HEK293 (cell line): ENCODE measurements around the gene VSTM4.

Experiments
- CTCF ChIA-PET: fragments of 350-600 bp; formaldehyde crosslinking; extraction: SDS; loops from one replicate; lab custom pipeline; 2021; ENCODE audit warnings: antibody characterized with exemption; lab: Yijun Ruan, JAX
- POLR2A ChIA-PET: fragments of 300-600 bp; formaldehyde crosslinking; extraction: SDS; loops from one replicate; lab custom pipeline; 2020; ENCODE audit warnings: antibody characterized with exemption, inconsistent platforms; lab: Yijun Ruan, JAX
- H3K27ac ChIP-seq: fragments of 200-500 bp; sonication (Bioruptor generic); 2 replicates; pipeline ENCODE4 v1.5.1; 2014; ENCODE audit warnings: low read depth, low read length, control low read depth, inconsistent platforms; ENCODE audit errors: extremely low read depth
- H3K36me3 ChIP-seq, 2 experiments: fragments of 200-500 bp in 1 of 2; sonication (Bioruptor generic) in 1 of 2; 1 replicate in 1 of 2; 2 replicates in 1 of 2; pipeline ENCODE4 v1.5.1; 2014 to 2017; ENCODE audit warnings: inconsistent platforms in 2 of 2, low read length in 2 of 2; ENCODE audit not compliant: control insufficient read depth in 2 of 2, insufficient read depth in 1 of 2
- H3K4me1 ChIP-seq: fragments of 200-500 bp; sonication (Bioruptor generic); 2 replicates; pipeline ENCODE4 v1.5.1; 2014; ENCODE audit warnings: mild to moderate bottlenecking, low read length, inconsistent platforms; ENCODE audit not compliant: control insufficient read depth, insufficient read depth
- H3K4me3 ChIP-seq: 2 replicates; pipeline ENCODE4 v1.5.1; 2011; ENCODE audit warnings: low read depth, mild to moderate bottlenecking, control low read depth, low read length, moderate library complexity
- H3K9me3 ChIP-seq: fragments of 200-500 bp; sonication (Bioruptor generic); 2 replicates; pipeline ENCODE4 v1.5.1; 2014; ENCODE audit warnings: low read depth, low read length, inconsistent platforms; ENCODE audit not compliant: control insufficient read depth, insufficient read depth
- GFI1B ChIP-seq: fragments of 450-650 bp; formaldehyde crosslinking; IDR thresholded peaks from 2 replicates; pipeline ENCODE4 v1.5.1; 2016; ENCODE audit warnings: missing biosample characterization, missing genetic modification characterization
- GLIS1 ChIP-seq: fragments of 450-650 bp; formaldehyde crosslinking; IDR thresholded peaks from 2 replicates; pipeline ENCODE4 v1.5.1; 2016; ENCODE audit warnings: missing biosample characterization, missing genetic modification characterization
- KLF9 ChIP-seq: fragments of 450-650 bp; formaldehyde crosslinking; IDR thresholded peaks from 2 replicates; pipeline ENCODE4 v1.5.1; 2016; ENCODE audit warnings: missing biosample characterization, missing genetic modification characterization, low read depth
- PRDM1 ChIP-seq: fragments of 450-650 bp; formaldehyde crosslinking; IDR thresholded peaks from 2 replicates; pipeline ENCODE4; 2016; ENCODE audit warnings: missing biosample characterization, missing genetic modification characterization
- TCF7L2 ChIP-seq: IDR thresholded peaks from 2 replicates; pipeline ENCODE4 v1.6.1; 2011; ENCODE audit warnings: low read depth, mild to moderate bottlenecking, inconsistent platforms, low read length, moderate library complexity, borderline replicate concordance
- ZNF132 ChIP-seq: fragments of 450-650 bp; formaldehyde crosslinking; IDR thresholded peaks from 2 replicates; pipeline ENCODE4 v1.5.1; 2017; ENCODE audit warnings: missing biosample characterization, missing genetic modification characterization, borderline replicate concordance
- ZNF248 ChIP-seq: fragments of 450-650 bp; formaldehyde crosslinking; IDR thresholded peaks from 2 replicates; pipeline ENCODE4 v1.5.1; 2017; ENCODE audit warnings: missing biosample characterization, missing genetic modification characterization
- ZNF292 ChIP-seq: fragments of 450-650 bp; formaldehyde crosslinking; IDR thresholded peaks from 2 replicates; pipeline ENCODE4 v1.5.1; 2016; ENCODE audit warnings: low read depth, missing biosample characterization, missing genetic modification characterization, borderline replicate concordance
- ZNF423 ChIP-seq: fragments of 450-650 bp; formaldehyde crosslinking; IDR thresholded peaks from 2 replicates; pipeline ENCODE4 v1.5.1; 2016; ENCODE audit warnings: missing biosample characterization, missing genetic modification characterization
- ZNF610 ChIP-seq: fragments of 450-650 bp; formaldehyde crosslinking; IDR thresholded peaks from 2 replicates; pipeline ENCODE4 v1.5.1; 2016; ENCODE audit warnings: missing biosample characterization, missing genetic modification characterization, borderline replicate concordance
- ZNF76 ChIP-seq: fragments of 450-650 bp; formaldehyde crosslinking; IDR thresholded peaks from 2 replicates; pipeline ENCODE4; 2016; ENCODE audit warnings: low read depth, missing biosample characterization, missing genetic modification characterization, borderline replicate concordance
- TF ChIP-seq, protein P1 (sequence below): fragments of 450-650 bp; formaldehyde crosslinking; IDR thresholded peaks from 2 replicates; pipeline ENCODE4 v1.5.1; 2016; ENCODE audit warnings: missing biosample characterization, missing genetic modification characterization, low read depth
- TF ChIP-seq, protein P2 (sequence below): fragments of 450-650 bp; formaldehyde crosslinking; IDR thresholded peaks from 2 replicates; pipeline ENCODE4 v1.5.1; 2016; ENCODE audit warnings: missing biosample characterization, missing genetic modification characterization
- TF ChIP-seq, protein P3 (sequence below): fragments of 450-650 bp; formaldehyde crosslinking; IDR thresholded peaks from 2 replicates; pipeline ENCODE4 v1.5.1; 2016; ENCODE audit warnings: missing biosample characterization, missing genetic modification characterization

Gene VSTM4

GRCh38 chr10:49114718-49115014 lies 656 bp downstream of the VSTM4 start:
- CTCF ChIA-PET = no interaction called here
- TF ChIP-seq ZNF610 (tag by site-specific recombination) (no peak), PRDM1 (peak; percentile 64; the same call in 1 of the 2 replicates)
- TF ChIP-seq, protein P1, sequence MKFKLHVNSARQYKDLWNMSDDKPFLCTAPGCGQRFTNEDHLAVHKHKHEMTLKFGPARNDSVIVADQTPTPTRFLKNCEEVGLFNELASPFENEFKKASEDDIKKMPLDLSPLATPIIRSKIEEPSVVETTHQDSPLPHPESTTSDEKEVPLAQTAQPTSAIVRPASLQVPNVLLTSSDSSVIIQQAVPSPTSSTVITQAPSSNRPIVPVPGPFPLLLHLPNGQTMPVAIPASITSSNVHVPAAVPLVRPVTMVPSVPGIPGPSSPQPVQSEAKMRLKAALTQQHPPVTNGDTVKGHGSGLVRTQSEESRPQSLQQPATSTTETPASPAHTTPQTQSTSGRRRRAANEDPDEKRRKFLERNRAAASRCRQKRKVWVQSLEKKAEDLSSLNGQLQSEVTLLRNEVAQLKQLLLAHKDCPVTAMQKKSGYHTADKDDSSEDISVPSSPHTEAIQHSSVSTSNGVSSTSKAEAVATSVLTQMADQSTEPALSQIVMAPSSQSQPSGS (tag by site-specific recombination) = no peak
- Histone ChIP-seq H3K27ac (no peak overlapping the region), H3K4me3 (peak overlapping the region; percentile 47), H3K4me1 (no peaks in the 10 kb centered on the region; the same call in 1 of the 2 replicates), H3K9me3 (no peaks in the 10 kb centered on the region), H3K36me3 (no peaks in the 10 kb centered on the region)
- POLR2A ChIA-PET = no interaction called here

- H3K4me3 ChIP-seq = no peak overlapping the region
- H3K27ac ChIP-seq = no peak overlapping the region
- no peak for TF ChIP-seq GFI1B (tag by site-specific recombination)
- TF ChIP-seq ZNF132 (tag by site-specific recombination) = no peak
- TF ChIP-seq, protein P2, sequence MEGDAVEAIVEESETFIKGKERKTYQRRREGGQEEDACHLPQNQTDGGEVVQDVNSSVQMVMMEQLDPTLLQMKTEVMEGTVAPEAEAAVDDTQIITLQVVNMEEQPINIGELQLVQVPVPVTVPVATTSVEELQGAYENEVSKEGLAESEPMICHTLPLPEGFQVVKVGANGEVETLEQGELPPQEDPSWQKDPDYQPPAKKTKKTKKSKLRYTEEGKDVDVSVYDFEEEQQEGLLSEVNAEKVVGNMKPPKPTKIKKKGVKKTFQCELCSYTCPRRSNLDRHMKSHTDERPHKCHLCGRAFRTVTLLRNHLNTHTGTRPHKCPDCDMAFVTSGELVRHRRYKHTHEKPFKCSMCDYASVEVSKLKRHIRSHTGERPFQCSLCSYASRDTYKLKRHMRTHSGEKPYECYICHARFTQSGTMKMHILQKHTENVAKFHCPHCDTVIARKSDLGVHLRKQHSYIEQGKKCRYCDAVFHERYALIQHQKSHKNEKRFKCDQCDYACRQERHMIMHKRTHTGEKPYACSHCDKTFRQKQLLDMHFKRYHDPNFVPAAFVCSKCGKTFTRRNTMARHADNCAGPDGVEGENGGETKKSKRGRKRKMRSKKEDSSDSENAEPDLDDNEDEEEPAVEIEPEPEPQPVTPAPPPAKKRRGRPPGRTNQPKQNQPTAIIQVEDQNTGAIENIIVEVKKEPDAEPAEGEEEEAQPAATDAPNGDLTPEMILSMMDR (tag by site-specific recombination) = no peak
- no peak for TF ChIP-seq ZNF423 (tag by site-specific recombination)
- H3K4me1 ChIP-seq = no peaks in the 10 kb centered on the region; the same call in 1 of the 2 replicates
- POLR2A ChIA-PET = no interaction called here
- CTCF ChIA-PET = interaction anchor here (0.5 to 1.2 kb wide), 2 partner anchors 14 to 42 kb away, joined by 3 read pairs; no protein-coding TSS in a partner anchor
- no peaks in the 10 kb centered on the region for H3K9me3 ChIP-seq
- H3K36me3 ChIP-seq = no peaks in the 10 kb centered on the region
Observed at GRCh38 chr10:49113741-49114141, 1.6 kb downstream of the VSTM4 start.

GRCh38 chr10:49112851-49113250 lies 2.5 kb downstream of the VSTM4 start:
- Histone ChIP-seq H3K36me3 (no peaks in the 10 kb centered on the region), H3K27ac (no peak overlapping the region), H3K4me1 (no peaks in the 10 kb centered on the region; the same call in 1 of the 2 replicates), H3K4me3 (no peak overlapping the region), H3K9me3 (no peaks in the 10 kb centered on the region)
- ChIA-PET CTCF (interaction anchor here (0.5 to 1.2 kb wide), 3 partner anchors 15 to 49 kb away, joined by 3 read pairs; no protein-coding TSS in a partner anchor), POLR2A (no interaction called here)
- TF ChIP-seq GLIS1 (no peak), ZNF76 (tag by site-specific recombination) (no peak), TCF7L2 (no peak), ZNF292 (tag by site-specific recombination) (no peak), KLF9 (tag by site-specific recombination) (no peak), ZNF248 (tag by site-specific recombination) (no peak)
- TF ChIP-seq, protein P3, sequence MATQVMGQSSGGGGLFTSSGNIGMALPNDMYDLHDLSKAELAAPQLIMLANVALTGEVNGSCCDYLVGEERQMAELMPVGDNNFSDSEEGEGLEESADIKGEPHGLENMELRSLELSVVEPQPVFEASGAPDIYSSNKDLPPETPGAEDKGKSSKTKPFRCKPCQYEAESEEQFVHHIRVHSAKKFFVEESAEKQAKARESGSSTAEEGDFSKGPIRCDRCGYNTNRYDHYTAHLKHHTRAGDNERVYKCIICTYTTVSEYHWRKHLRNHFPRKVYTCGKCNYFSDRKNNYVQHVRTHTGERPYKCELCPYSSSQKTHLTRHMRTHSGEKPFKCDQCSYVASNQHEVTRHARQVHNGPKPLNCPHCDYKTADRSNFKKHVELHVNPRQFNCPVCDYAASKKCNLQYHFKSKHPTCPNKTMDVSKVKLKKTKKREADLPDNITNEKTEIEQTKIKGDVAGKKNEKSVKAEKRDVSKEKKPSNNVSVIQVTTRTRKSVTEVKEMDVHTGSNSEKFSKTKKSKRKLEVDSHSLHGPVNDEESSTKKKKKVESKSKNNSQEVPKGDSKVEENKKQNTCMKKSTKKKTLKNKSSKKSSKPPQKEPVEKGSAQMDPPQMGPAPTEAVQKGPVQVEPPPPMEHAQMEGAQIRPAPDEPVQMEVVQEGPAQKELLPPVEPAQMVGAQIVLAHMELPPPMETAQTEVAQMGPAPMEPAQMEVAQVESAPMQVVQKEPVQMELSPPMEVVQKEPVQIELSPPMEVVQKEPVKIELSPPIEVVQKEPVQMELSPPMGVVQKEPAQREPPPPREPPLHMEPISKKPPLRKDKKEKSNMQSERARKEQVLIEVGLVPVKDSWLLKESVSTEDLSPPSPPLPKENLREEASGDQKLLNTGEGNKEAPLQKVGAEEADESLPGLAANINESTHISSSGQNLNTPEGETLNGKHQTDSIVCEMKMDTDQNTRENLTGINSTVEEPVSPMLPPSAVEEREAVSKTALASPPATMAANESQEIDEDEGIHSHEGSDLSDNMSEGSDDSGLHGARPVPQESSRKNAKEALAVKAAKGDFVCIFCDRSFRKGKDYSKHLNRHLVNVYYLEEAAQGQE (tag by site-specific recombination) = no peak
